ENCODE results near the gene PPIA.

Gene PPIA

GRCh38 chr7:44796504-44797328, at the start of gene PPIA:
Gene PPIA (plus strand): TSS chr7:44796681. CDS start chr7:44796725, 44 bp downstream.
- H3K9me3 ChIP-seq (ENCODE audit: control insufficient read depth, insufficient read depth, low read length): no peaks in the 10 kb centered on the region
- no CpG with 5 or more reads among the region's 99 CpGs for WGBS (ENCODE audit: insufficient coverage, insufficient read length)

GRCh38 chr7:44748045-44748947, 48.2 kb upstream of the PPIA start, which contains the start of gene ZMIZ2:
Gene ZMIZ2 (plus strand): TSS chr7:44748847. CDS start chr7:44756250, 7,403 bp downstream.
- Histone ChIP-seq H3K27ac (ENCODE audit: low read length) (no peak within 1 kb of the TSS), H3K36me3 (ENCODE audit: control insufficient read depth, insufficient read depth, low read length) (no peaks in the 10 kb centered on the region), H3K9me3 (ENCODE audit: control insufficient read depth, insufficient read depth, low read length) (no peaks in the 10 kb centered on the region), H3K4me3 (ENCODE audit: low read length) (peak within 1 kb of the TSS; percentile 95), H3K4me1 (ENCODE audit: control insufficient read depth, insufficient read depth, low read length) (peaks cover 5% of the 10 kb centered on the region; the same call in 1 of the 2 replicates), H3K27me3 (ENCODE audit: control insufficient read depth, insufficient read depth, low read length) (no peaks in the 10 kb centered on the region)
- no CpG with 5 or more reads among the region's 92 CpGs for WGBS (ENCODE audit: insufficient coverage, insufficient read length)
- no peak for DNase-seq (ENCODE audit: low read depth, low spot score)

More at GRCh38 chr7:44796504-44797328, at the start of gene PPIA:
- peak within 1 kb of the TSS; percentile 85 for H3K4me3 ChIP-seq (ENCODE audit: low read length)
- peaks cover 20% of the 10 kb centered on the region; the same call in 1 of the 2 replicates for H3K36me3 ChIP-seq (ENCODE audit: control insufficient read depth, insufficient read depth, low read length)
- H3K4me1 ChIP-seq (ENCODE audit: control insufficient read depth, insufficient read depth, low read length): no peaks in the 10 kb centered on the region
- no peak within 1 kb of the TSS for H3K27ac ChIP-seq (ENCODE audit: low read length)
- peak; percentile 96 for DNase-seq (ENCODE audit: low read depth, low spot score)
- H3K27me3 ChIP-seq (ENCODE audit: control insufficient read depth, insufficient read depth, low read length): no peaks in the 10 kb centered on the region

GRCh38 chr7:44748948-44749731, 47.3 kb upstream of the PPIA start:
- DNase-seq (ENCODE audit: low read depth, low spot score): no peak
- WGBS (ENCODE audit: insufficient coverage, insufficient read length): no CpG with 5 or more reads among the region's 60 CpGs
- H3K9me3 ChIP-seq (ENCODE audit: control insufficient read depth, insufficient read depth, low read length): no peaks in the 10 kb centered on the region

GRCh38 chr7:44749992-44750391, 46.5 kb upstream of the PPIA start:
- no CpG with 5 or more reads among the region's 2 CpGs for WGBS (ENCODE audit: insufficient coverage, insufficient read length)
- H3K4me1 ChIP-seq (ENCODE audit: control insufficient read depth, insufficient read depth, low read length): peaks cover 5% of the 10 kb centered on the region; the same call in 1 of the 2 replicates
- no peaks in the 10 kb centered on the region for H3K36me3 ChIP-seq (ENCODE audit: control insufficient read depth, insufficient read depth, low read length)
- no peak overlapping the region for H3K27ac ChIP-seq (ENCODE audit: low read length)
- no peak for DNase-seq (ENCODE audit: low read depth, low spot score)
- H3K9me3 ChIP-seq (ENCODE audit: control insufficient read depth, insufficient read depth, low read length): no peaks in the 10 kb centered on the region
- H3K27me3 ChIP-seq (ENCODE audit: control insufficient read depth, insufficient read depth, low read length): no peaks in the 10 kb centered on the region
- no peak overlapping the region; the same call in 1 of the 2 replicates for H3K4me3 ChIP-seq (ENCODE audit: low read length)

More at GRCh38 chr7:44748948-44749731, 47.3 kb upstream of the PPIA start:
- no peaks in the 10 kb centered on the region for H3K36me3 ChIP-seq (ENCODE audit: control insufficient read depth, insufficient read depth, low read length)
- H3K27me3 ChIP-seq (ENCODE audit: control insufficient read depth, insufficient read depth, low read length): no peaks in the 10 kb centered on the region
- H3K4me3 ChIP-seq (ENCODE audit: low read length): peak overlapping the region; percentile 95
- peaks cover 5% of the 10 kb centered on the region; the same call in 1 of the 2 replicates for H3K4me1 ChIP-seq (ENCODE audit: control insufficient read depth, insufficient read depth, low read length)
- H3K27ac ChIP-seq (ENCODE audit: low read length): no peak overlapping the region

- no peak overlapping the region for H3K27ac ChIP-seq (ENCODE audit: low read length)
- peaks cover 5% of the 10 kb centered on the region; the same call in 1 of the 2 replicates for H3K4me1 ChIP-seq (ENCODE audit: control insufficient read depth, insufficient read depth, low read length)
- no peaks in the 10 kb centered on the region for H3K27me3 ChIP-seq (ENCODE audit: control insufficient read depth, insufficient read depth, low read length)
- WGBS (ENCODE audit: insufficient coverage, insufficient read length): no CpG with 5 or more reads among the region's 3 CpGs
- no peak overlapping the region for H3K4me3 ChIP-seq (ENCODE audit: low read length)
- H3K36me3 ChIP-seq (ENCODE audit: control insufficient read depth, insufficient read depth, low read length): no peaks in the 10 kb centered on the region
- H3K9me3 ChIP-seq (ENCODE audit: control insufficient read depth, insufficient read depth, low read length): no peaks in the 10 kb centered on the region
- DNase-seq (ENCODE audit: low read depth, low spot score): no peak
Measured at GRCh38 chr7:44750424-44750823, 46.1 kb upstream of the PPIA start.

- no peak for DNase-seq (ENCODE audit: low read depth, low spot score)
- Histone ChIP-seq H3K27me3 (ENCODE audit: control insufficient read depth, insufficient read depth, low read length) (no peaks in the 10 kb centered on the region), H3K36me3 (ENCODE audit: control insufficient read depth, insufficient read depth, low read length) (no peaks in the 10 kb centered on the region), H3K27ac (ENCODE audit: low read length) (no peak overlapping the region), H3K4me1 (ENCODE audit: control insufficient read depth, insufficient read depth, low read length) (peaks cover 5% of the 10 kb centered on the region; the same call in 1 of the 2 replicates), H3K4me3 (ENCODE audit: low read length) (no peak overlapping the region), H3K9me3 (ENCODE audit: control insufficient read depth, insufficient read depth, low read length) (no peaks in the 10 kb centered on the region)
- no CpG with 5 or more reads among the region's 6 CpGs for WGBS (ENCODE audit: insufficient coverage, insufficient read length)
Measured at GRCh38 chr7:44750921-44751571, 45.4 kb upstream of the PPIA start.

GRCh38 chr7:44752822-44753221, 43.7 kb upstream of the PPIA start:
- no peak overlapping the region for H3K4me3 ChIP-seq (ENCODE audit: low read length)
- H3K9me3 ChIP-seq (ENCODE audit: control insufficient read depth, insufficient read depth, low read length): no peaks in the 10 kb centered on the region
- H3K27me3 ChIP-seq (ENCODE audit: control insufficient read depth, insufficient read depth, low read length): no peaks in the 10 kb centered on the region
- H3K4me1 ChIP-seq (ENCODE audit: control insufficient read depth, insufficient read depth, low read length): peaks cover 5% of the 10 kb centered on the region
- H3K36me3 ChIP-seq (ENCODE audit: control insufficient read depth, insufficient read depth, low read length): peaks cover 5% of the 10 kb centered on the region
- DNase-seq (ENCODE audit: low read depth, low spot score): no peak
- WGBS (ENCODE audit: insufficient coverage, insufficient read length): no CpG with 5 or more reads among the region's 2 CpGs
- no peak overlapping the region for H3K27ac ChIP-seq (ENCODE audit: low read length)

GRCh38 chr7:44754802-44755697, 41.4 kb upstream of the PPIA start:
- no peaks in the 10 kb centered on the region for H3K9me3 ChIP-seq (ENCODE audit: control insufficient read depth, insufficient read depth, low read length)
- H3K27me3 ChIP-seq (ENCODE audit: control insufficient read depth, insufficient read depth, low read length): no peaks in the 10 kb centered on the region

More at GRCh38 chr7:44754802-44755697, 41.4 kb upstream of the PPIA start:
- peaks cover 9% of the 10 kb centered on the region for H3K36me3 ChIP-seq (ENCODE audit: control insufficient read depth, insufficient read depth, low read length)
- H3K4me1 ChIP-seq (ENCODE audit: control insufficient read depth, insufficient read depth, low read length): peaks cover 2% of the 10 kb centered on the region
- DNase-seq (ENCODE audit: low read depth, low spot score): no peak
- H3K27ac ChIP-seq (ENCODE audit: low read length): no peak overlapping the region
- H3K4me3 ChIP-seq (ENCODE audit: low read length): no peak overlapping the region
- no CpG with 5 or more reads among the region's 11 CpGs for WGBS (ENCODE audit: insufficient coverage, insufficient read length)

All from iPS DF 6.9 (cell line).